ENCODE results near the gene HMCN1. TPM values are rescaled to one million over a fixed set of nuclear protein-coding genes. Genes with fewer than 3 reads are reported as not detected.

HMCN1 gene
- total and polyA plus RNA-seq, 8 donors: 0.12 to 15.1 (median 0.86) TPM

DNA sequence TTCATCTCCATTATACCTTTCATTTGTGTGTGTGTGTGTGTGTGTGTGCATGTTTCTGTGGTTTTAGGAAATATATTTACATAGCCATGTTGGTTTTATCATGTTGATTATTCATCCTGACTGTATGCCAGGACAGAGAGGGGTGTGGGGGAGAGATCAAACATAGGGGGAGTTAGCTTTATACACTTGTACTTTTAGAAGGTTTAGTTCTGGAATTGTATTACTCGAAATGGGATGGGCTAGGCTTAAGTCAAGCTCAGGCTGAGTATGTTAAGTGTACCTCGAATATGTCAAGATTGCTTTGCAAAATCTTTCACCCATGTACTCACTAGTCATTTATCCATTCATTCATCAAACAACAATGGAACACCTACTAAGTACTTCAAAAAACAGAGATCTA is 123.3 kb downstream of the HMCN1 start:
- no peaks in the 10 kb centered on the region for H3K27me3 ChIP-seq
- no peaks in the 10 kb centered on the region for H3K9me3 ChIP-seq
- no peak for DNase-seq
- H3K36me3 ChIP-seq: no peaks in the 10 kb centered on the region
- no peak overlapping the region for H3K4me3 ChIP-seq
- H3K27ac ChIP-seq: no peak overlapping the region
- intact Hi-C loops (cut with DNase I; ENCODE audit: low total_unique reads): no loop called here
- WGBS, 5 donors: 29 to 50% (median 45%) methylated on average over 2 of the region's 2 CpGs
- peaks cover 0 to 5% (median 0%) of the 10 kb centered on the region in 4 donors for H3K4me1 ChIP-seq
- TF ChIP-seq, protein P1, sequence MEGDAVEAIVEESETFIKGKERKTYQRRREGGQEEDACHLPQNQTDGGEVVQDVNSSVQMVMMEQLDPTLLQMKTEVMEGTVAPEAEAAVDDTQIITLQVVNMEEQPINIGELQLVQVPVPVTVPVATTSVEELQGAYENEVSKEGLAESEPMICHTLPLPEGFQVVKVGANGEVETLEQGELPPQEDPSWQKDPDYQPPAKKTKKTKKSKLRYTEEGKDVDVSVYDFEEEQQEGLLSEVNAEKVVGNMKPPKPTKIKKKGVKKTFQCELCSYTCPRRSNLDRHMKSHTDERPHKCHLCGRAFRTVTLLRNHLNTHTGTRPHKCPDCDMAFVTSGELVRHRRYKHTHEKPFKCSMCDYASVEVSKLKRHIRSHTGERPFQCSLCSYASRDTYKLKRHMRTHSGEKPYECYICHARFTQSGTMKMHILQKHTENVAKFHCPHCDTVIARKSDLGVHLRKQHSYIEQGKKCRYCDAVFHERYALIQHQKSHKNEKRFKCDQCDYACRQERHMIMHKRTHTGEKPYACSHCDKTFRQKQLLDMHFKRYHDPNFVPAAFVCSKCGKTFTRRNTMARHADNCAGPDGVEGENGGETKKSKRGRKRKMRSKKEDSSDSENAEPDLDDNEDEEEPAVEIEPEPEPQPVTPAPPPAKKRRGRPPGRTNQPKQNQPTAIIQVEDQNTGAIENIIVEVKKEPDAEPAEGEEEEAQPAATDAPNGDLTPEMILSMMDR (IDR thresholded peaks at IDR 0.05): no peak
- TF ChIP-seq EP300 (IDR thresholded peaks at IDR 0.05) (no peak), POLR2A (IDR thresholded peaks at IDR 0.05) (no peak), POLR2AphosphoS5 (IDR thresholded peaks at IDR 0.05) (no peak)

DNA sequence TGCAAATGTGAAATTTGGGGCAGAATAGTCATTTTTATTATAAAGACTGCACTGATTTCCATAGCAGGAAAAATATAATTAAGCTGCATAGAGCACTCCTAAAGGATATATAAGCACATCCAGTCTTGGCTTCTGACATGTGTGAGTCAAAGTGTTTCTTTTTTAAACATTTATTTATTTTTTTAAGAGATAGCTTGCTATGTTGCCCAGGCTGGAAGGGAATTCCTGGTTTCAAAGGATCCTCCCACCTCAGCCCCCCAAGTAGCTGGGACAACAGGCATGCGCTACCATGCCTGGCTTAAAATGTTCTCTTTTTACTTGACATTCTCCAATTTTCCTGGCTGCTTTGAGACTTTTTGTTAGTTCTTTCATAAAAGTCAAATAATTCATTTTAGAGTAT is 126.1 kb downstream of the HMCN1 start:
- Histone ChIP-seq H3K4me3 (no peak overlapping the region), H3K4me1 (peaks cover 0 to 5% (median 0%) of the 10 kb centered on the region in 4 donors), H3K36me3 (no peaks in the 10 kb centered on the region), H3K27ac (no peak overlapping the region), H3K27me3 (no peaks in the 10 kb centered on the region), H3K9me3 (no peaks in the 10 kb centered on the region)
- intact Hi-C loops (cut with DNase I; ENCODE audit: low total_unique reads): no loop called here
- TF ChIP-seq POLR2A (IDR thresholded peaks at IDR 0.05) (no peak), POLR2AphosphoS5 (IDR thresholded peaks at IDR 0.05) (no peak)
- TF ChIP-seq, protein P1 (IDR thresholded peaks at IDR 0.05): no peak
- WGBS, 5 donors: 91 to 100% (median 97%) methylated on average over 1 of the region's 1 CpG
- no peak for DNase-seq

DNA sequence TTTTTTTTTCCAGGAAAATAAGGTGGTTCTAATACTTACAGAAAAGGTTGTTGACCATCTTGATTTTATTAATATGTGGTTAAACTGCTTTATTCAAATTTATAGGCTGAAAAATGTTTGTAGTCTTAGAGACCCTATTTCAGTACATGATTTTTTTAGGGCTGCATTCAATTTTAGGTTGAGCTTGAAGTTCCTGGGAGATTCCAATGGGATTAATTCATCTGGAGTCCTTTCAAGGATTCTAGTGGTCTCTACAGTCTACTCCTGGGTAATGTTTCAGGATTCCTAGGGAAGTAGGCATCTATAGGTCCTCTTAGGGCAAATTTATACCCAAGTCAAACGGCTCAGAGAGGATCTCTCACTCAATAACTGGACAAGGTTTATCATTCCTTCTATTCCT is 126.7 kb downstream of the HMCN1 start:
- H3K9me3 ChIP-seq: no peaks in the 10 kb centered on the region
- DNase-seq: no peak
- WGBS, 5 donors: 63 to 91% (median 84%) methylated on average over 1 of the region's 1 CpG
- no peaks in the 10 kb centered on the region for H3K27me3 ChIP-seq
- no peak overlapping the region for H3K4me3 ChIP-seq
- TF ChIP-seq, protein P1 (IDR thresholded peaks at IDR 0.05): no peak
- TF ChIP-seq POLR2A (IDR thresholded peaks at IDR 0.05) (no peak), EP300 (IDR thresholded peaks at IDR 0.05) (no peak), POLR2AphosphoS5 (IDR thresholded peaks at IDR 0.05) (no peak)
- intact Hi-C loops (cut with DNase I; ENCODE audit: low total_unique reads): no loop called here
- H3K36me3 ChIP-seq: no peaks in the 10 kb centered on the region
- no peak overlapping the region for H3K27ac ChIP-seq
- peaks cover 0 to 5% (median 0%) of the 10 kb centered on the region in 4 donors for H3K4me1 ChIP-seq

DNA sequence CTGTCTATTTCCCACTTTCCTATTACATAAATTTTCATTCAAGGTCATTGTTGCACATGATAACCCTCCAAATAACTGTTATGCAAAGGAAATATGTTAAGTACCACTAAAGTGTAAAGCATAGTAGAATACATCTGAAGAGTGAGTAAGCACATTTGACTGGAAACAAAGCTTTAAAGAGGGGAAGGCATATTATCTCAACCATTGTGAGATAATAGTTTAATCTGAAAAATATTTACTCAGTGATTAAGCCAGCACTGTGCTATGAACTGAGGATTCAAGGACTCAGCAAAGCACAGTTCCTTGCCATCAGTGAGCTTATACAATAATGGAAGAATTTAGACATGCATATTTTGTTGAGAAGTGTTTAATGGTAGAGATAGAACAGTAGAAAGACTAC is 127.4 kb downstream of the HMCN1 start:
- Histone ChIP-seq H3K9me3 (no peaks in the 10 kb centered on the region), H3K27me3 (no peaks in the 10 kb centered on the region)

More for the DNA sequence above, 127.4 kb downstream of the HMCN1 start:
- TF ChIP-seq, protein P1 (IDR thresholded peaks at IDR 0.05): no peak
- TF ChIP-seq POLR2AphosphoS5 (IDR thresholded peaks at IDR 0.05) (no peak), EP300 (IDR thresholded peaks at IDR 0.05) (no peak), POLR2A (IDR thresholded peaks at IDR 0.05) (no peak)
- peaks cover 0 to 5% (median 0%) of the 10 kb centered on the region in 4 donors for H3K4me1 ChIP-seq
- DNase-seq: no peak
- H3K27ac ChIP-seq: no peak overlapping the region
- no peaks in the 10 kb centered on the region for H3K36me3 ChIP-seq
- H3K4me3 ChIP-seq: no peak overlapping the region
- intact Hi-C loops (cut with DNase I; ENCODE audit: low total_unique reads): no loop called here

Data from stomach (tissue), 9 donors.